ENCODE results near the gene GBF1. TPM values are rescaled to one million over a fixed set of nuclear protein-coding genes. Genes with fewer than 3 reads are reported as not detected.

GBF1 gene
- total and polyA plus RNA-seq, 10 of the 15 experiments (the other 5 are each of a cell fraction or from before 2014, with no cell fraction given): 0.82 to 42.0 (median 21.8) TPM

Other genes starting within 250 kb of the GBF1 start
Only the 7 nearest of the 12 such genes appear.
- gene LDB1, start 125.2 kb upstream of the GBF1 start, total RNA-seq (2014; rRNA removed): 34.6 and 37.7 TPM in 2 replicates
- gene LDB1, start 125.2 kb upstream of the GBF1 start, total RNA-seq (2014; rRNA removed; fragmentation: Illumina TruSeq; extraction: Trizol): 35.6 and 36.0 TPM in 2 replicates
- gene LDB1, start 125.2 kb upstream of the GBF1 start, total RNA-seq (2021): 45.6 and 51.1 TPM in 2 replicates
- 64.9 and 71.5 TPM in 2 replicates for gene LDB1, start 125.2 kb upstream of the GBF1 start, polyA plus RNA-seq (2011; rRNA removed)
- gene LDB1, start 125.2 kb upstream of the GBF1 start, polyA plus RNA-seq (2014; fragmentation: Illumina TruSeq; extraction: Trizol): 27.0 and 45.4 TPM in 2 replicates
- gene LDB1, start 125.2 kb upstream of the GBF1 start, polyA plus RNA-seq (2014; fragmentation: Nextera tagmentation; extraction: Ambion mirVana): 1 to 10 TPM; 1.7 to 2.3 TPM
- 59.9 and 61.0 TPM in 2 replicates for gene LDB1, start 125.2 kb upstream of the GBF1 start, polyA plus RNA-seq (2014; rRNA removed)
- 1 to 10 TPM; 4.7 to 5.6 TPM for gene LDB1, start 125.2 kb upstream of the GBF1 start, polyA plus RNA-seq (2016; fragmentation: Nextera tagmentation; extraction: Ambion mirVana)
- 23.4 and 25.1 TPM in 2 replicates for gene PPRC1, start 112.5 kb upstream of the GBF1 start, total RNA-seq (2014; rRNA removed)
- gene PPRC1, start 112.5 kb upstream of the GBF1 start, total RNA-seq (2014; rRNA removed; fragmentation: Illumina TruSeq; extraction: Trizol): 18.7 and 19.2 TPM in 2 replicates
- 59.6 and 69.8 TPM in 2 replicates for gene PPRC1, start 112.5 kb upstream of the GBF1 start, total RNA-seq (2021)
- gene PPRC1, start 112.5 kb upstream of the GBF1 start, polyA plus RNA-seq (2011; rRNA removed): 9.6 and 22.3 TPM in 2 replicates
- 42.1 and 55.9 TPM in 2 replicates for gene PPRC1, start 112.5 kb upstream of the GBF1 start, polyA plus RNA-seq (2014; fragmentation: Illumina TruSeq; extraction: Trizol)
- gene PPRC1, start 112.5 kb upstream of the GBF1 start, polyA plus RNA-seq (2014; fragmentation: Nextera tagmentation; extraction: Ambion mirVana): 10 to 100 TPM; 13.1 to 15.2 TPM
- gene PPRC1, start 112.5 kb upstream of the GBF1 start, polyA plus RNA-seq (2014; rRNA removed): 44.1 and 54.3 TPM in 2 replicates
- gene PPRC1, start 112.5 kb upstream of the GBF1 start, polyA plus RNA-seq (2016; fragmentation: Nextera tagmentation; extraction: Ambion mirVana): 10 to 100 TPM; 39.6 to 40.6 TPM
- 106 and 111 TPM in 2 replicates for gene NOLC1, start 93.1 kb upstream of the GBF1 start, total RNA-seq (2014; rRNA removed)
- 122 and 125 TPM in 2 replicates for gene NOLC1, start 93.1 kb upstream of the GBF1 start, total RNA-seq (2014; rRNA removed; fragmentation: Illumina TruSeq; extraction: Trizol)
- gene NOLC1, start 93.1 kb upstream of the GBF1 start, total RNA-seq (2021): 144 TPM in 2 replicates
- 130 and 140 TPM in 2 replicates for gene NOLC1, start 93.1 kb upstream of the GBF1 start, polyA plus RNA-seq (2011; rRNA removed)
- 244 and 248 TPM in 2 replicates for gene NOLC1, start 93.1 kb upstream of the GBF1 start, polyA plus RNA-seq (2014; fragmentation: Illumina TruSeq; extraction: Trizol)
- 100 to 1,000 TPM in 1 of 2 experiments, 10 to 100 TPM in 1; 91.7 to 103 TPM for gene NOLC1, start 93.1 kb upstream of the GBF1 start, polyA plus RNA-seq (2014; fragmentation: Nextera tagmentation; extraction: Ambion mirVana)
- 124 and 126 TPM in 2 replicates for gene NOLC1, start 93.1 kb upstream of the GBF1 start, polyA plus RNA-seq (2014; rRNA removed)
- 100 to 1,000 TPM; 180 to 193 TPM for gene NOLC1, start 93.1 kb upstream of the GBF1 start, polyA plus RNA-seq (2016; fragmentation: Nextera tagmentation; extraction: Ambion mirVana)
- 0.11 TPM in 1 of 2 replicates, not detected in the other for gene ELOVL3, start 19.2 kb upstream of the GBF1 start, total RNA-seq (2014; rRNA removed)
- not detected in 2 replicates for gene ELOVL3, start 19.2 kb upstream of the GBF1 start, total RNA-seq (2014; rRNA removed; fragmentation: Illumina TruSeq; extraction: Trizol)
- not detected in 2 replicates for gene ELOVL3, start 19.2 kb upstream of the GBF1 start, total RNA-seq (2021)
- gene ELOVL3, start 19.2 kb upstream of the GBF1 start, polyA plus RNA-seq (2011; rRNA removed): 0.09 and 0.10 TPM in 2 replicates
- not detected in 2 replicates for gene ELOVL3, start 19.2 kb upstream of the GBF1 start, polyA plus RNA-seq (2014; fragmentation: Illumina TruSeq; extraction: Trizol)
- gene ELOVL3, start 19.2 kb upstream of the GBF1 start, polyA plus RNA-seq (2014; fragmentation: Nextera tagmentation; extraction: Ambion mirVana): not detected
- gene ELOVL3, start 19.2 kb upstream of the GBF1 start, polyA plus RNA-seq (2014; rRNA removed): 0.09 TPM in 1 of 2 replicates, not detected in the other
- gene ELOVL3, start 19.2 kb upstream of the GBF1 start, polyA plus RNA-seq (2016; fragmentation: Nextera tagmentation; extraction: Ambion mirVana): under 1 TPM in 1 of 2 experiments, not detected in 1; 0.18 TPM
- gene PITX3, start 4.0 kb upstream of the GBF1 start, total RNA-seq (2014; rRNA removed): not detected in 2 replicates
- not detected in 2 replicates for gene PITX3, start 4.0 kb upstream of the GBF1 start, total RNA-seq (2014; rRNA removed; fragmentation: Illumina TruSeq; extraction: Trizol)
- gene PITX3, start 4.0 kb upstream of the GBF1 start, total RNA-seq (2021): not detected in 2 replicates
- not detected in 2 replicates for gene PITX3, start 4.0 kb upstream of the GBF1 start, polyA plus RNA-seq (2011; rRNA removed)
- not detected in 2 replicates for gene PITX3, start 4.0 kb upstream of the GBF1 start, polyA plus RNA-seq (2014; fragmentation: Illumina TruSeq; extraction: Trizol)
- not detected for gene PITX3, start 4.0 kb upstream of the GBF1 start, polyA plus RNA-seq (2014; fragmentation: Nextera tagmentation; extraction: Ambion mirVana)
- not detected in 2 replicates for gene PITX3, start 4.0 kb upstream of the GBF1 start, polyA plus RNA-seq (2014; rRNA removed)
- gene PITX3, start 4.0 kb upstream of the GBF1 start, polyA plus RNA-seq (2016; fragmentation: Nextera tagmentation; extraction: Ambion mirVana): not detected
- gene NFKB2, start 150.2 kb downstream of the GBF1 start, total RNA-seq (2014; rRNA removed): 108 and 111 TPM in 2 replicates
- 42.4 and 43.7 TPM in 2 replicates for gene NFKB2, start 150.2 kb downstream of the GBF1 start, total RNA-seq (2014; rRNA removed; fragmentation: Illumina TruSeq; extraction: Trizol)
- 144 and 145 TPM in 2 replicates for gene NFKB2, start 150.2 kb downstream of the GBF1 start, total RNA-seq (2021)
- gene NFKB2, start 150.2 kb downstream of the GBF1 start, polyA plus RNA-seq (2011; rRNA removed): 62.4 and 113 TPM in 2 replicates
- gene NFKB2, start 150.2 kb downstream of the GBF1 start, polyA plus RNA-seq (2014; fragmentation: Illumina TruSeq; extraction: Trizol): 49.9 and 56.4 TPM in 2 replicates
- gene NFKB2, start 150.2 kb downstream of the GBF1 start, polyA plus RNA-seq (2014; fragmentation: Nextera tagmentation; extraction: Ambion mirVana): 1 to 10 TPM in 1 of 2 experiments, under 1 TPM in 1; 0.56 to 1.3 TPM
- 109 and 119 TPM in 2 replicates for gene NFKB2, start 150.2 kb downstream of the GBF1 start, polyA plus RNA-seq (2014; rRNA removed)
- 10 to 100 TPM; 31.4 to 32.0 TPM for gene NFKB2, start 150.2 kb downstream of the GBF1 start, polyA plus RNA-seq (2016; fragmentation: Nextera tagmentation; extraction: Ambion mirVana)
- gene PSD, start 173.3 kb downstream of the GBF1 start, total RNA-seq (2014; rRNA removed): 0.11 and 0.27 TPM in 2 replicates
- 0.09 and 0.18 TPM in 2 replicates for gene PSD, start 173.3 kb downstream of the GBF1 start, total RNA-seq (2014; rRNA removed; fragmentation: Illumina TruSeq; extraction: Trizol)
- gene PSD, start 173.3 kb downstream of the GBF1 start, total RNA-seq (2021): 0.16 and 0.56 TPM in 2 replicates
- 0.41 and 0.55 TPM in 2 replicates for gene PSD, start 173.3 kb downstream of the GBF1 start, polyA plus RNA-seq (2011; rRNA removed)
- 0.16 TPM in 1 of 2 replicates, not detected in the other for gene PSD, start 173.3 kb downstream of the GBF1 start, polyA plus RNA-seq (2014; fragmentation: Illumina TruSeq; extraction: Trizol)
- gene PSD, start 173.3 kb downstream of the GBF1 start, polyA plus RNA-seq (2014; fragmentation: Nextera tagmentation; extraction: Ambion mirVana): not detected
- gene PSD, start 173.3 kb downstream of the GBF1 start, polyA plus RNA-seq (2014; rRNA removed): 0.25 and 0.77 TPM in 2 replicates
- gene PSD, start 173.3 kb downstream of the GBF1 start, polyA plus RNA-seq (2016; fragmentation: Nextera tagmentation; extraction: Ambion mirVana): 1 to 10 TPM; 1.7 to 2.0 TPM

Measured in GM12878 (cell line).